Endothelial cell (in vitro differentiated cells): ENCODE data around the gene FXN. TPM values are rescaled to one million over a fixed set of nuclear protein-coding genes. Genes with fewer than 3 reads are reported as not detected.

Experiments
- DNase-seq: peaks from one replicate; pipeline ENCODE4 v3.0.0; 2021; ENCODE audit warnings: low spot score
- H3K27ac Mint-ChIP-seq: one replicate; pipeline ENCODE4 v1.8.0; 2021; ENCODE audit warnings: mixed read lengths, inconsistent platforms; ENCODE audit not compliant: unreplicated experiment
- H3K27me3 Mint-ChIP-seq: one replicate; pipeline ENCODE4 v1.8.0; 2021; ENCODE audit warnings: mild to moderate bottlenecking, moderate library complexity, mixed read lengths, inconsistent platforms; ENCODE audit not compliant: unreplicated experiment
- H3K36me3 Mint-ChIP-seq: one replicate; pipeline ENCODE4 v1.8.0; 2021; ENCODE audit warnings: mild to moderate bottlenecking, low read depth, mixed read lengths, inconsistent platforms; ENCODE audit not compliant: unreplicated experiment
- H3K4me1 Mint-ChIP-seq: one replicate; pipeline ENCODE4 v1.8.0; 2021; ENCODE audit warnings: mild to moderate bottlenecking, mixed read lengths, inconsistent platforms; ENCODE audit not compliant: unreplicated experiment
- H3K4me3 Mint-ChIP-seq: one replicate; pipeline ENCODE4 v1.8.0; 2021; ENCODE audit warnings: mild to moderate bottlenecking, mixed read lengths, inconsistent platforms; ENCODE audit not compliant: unreplicated experiment
- H3K9me3 Mint-ChIP-seq: one replicate; pipeline ENCODE4 v1.8.0; 2021; ENCODE audit warnings: mixed read lengths, inconsistent platforms; ENCODE audit not compliant: unreplicated experiment
- total RNA-seq: library from RNA; stranded (reverse); fragmentation: NEBNext Ultra II Directional; extraction: Animal tissue kit (Norgen Biotek cat#: 25700); gene quantifications from one replicate; pipeline ENCODE4 v1.2.1, GENCODE V29; 2021; ENCODE audit not compliant: unreplicated experiment
- TF ChIP-seq, protein P1 (sequence below): fragments of 200-600 bp; sonication (generic); IDR thresholded peaks from one replicate; pipeline ENCODE4 v1.5.0; 2021; ENCODE audit warnings: antibody characterized with exemption; ENCODE audit not compliant: unreplicated experiment

FXN gene
- total RNA-seq, 1 donor from 2014 or later: 14.4 TPM

DNA sequence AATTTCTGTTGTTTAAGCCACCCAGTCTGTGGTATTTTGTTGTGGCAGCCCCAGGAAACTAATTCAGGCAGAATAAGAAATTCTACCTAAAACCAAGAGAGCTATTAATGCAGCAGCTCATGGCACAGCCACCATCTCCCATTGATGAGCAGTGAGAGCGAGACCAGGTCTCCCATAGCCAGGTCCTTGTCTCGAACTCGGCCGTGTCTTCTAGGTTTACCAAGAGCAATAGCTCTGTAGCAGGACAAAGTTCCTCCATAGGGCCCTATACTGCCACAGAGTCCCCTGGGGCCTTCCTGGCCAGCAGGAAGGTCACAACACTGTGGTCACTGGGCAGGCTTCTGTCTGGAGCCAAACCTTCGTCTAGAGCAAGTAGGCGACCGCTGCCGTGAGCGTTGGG is 104.0 kb downstream of the FXN start:
- TF ChIP-seq, protein P1, sequence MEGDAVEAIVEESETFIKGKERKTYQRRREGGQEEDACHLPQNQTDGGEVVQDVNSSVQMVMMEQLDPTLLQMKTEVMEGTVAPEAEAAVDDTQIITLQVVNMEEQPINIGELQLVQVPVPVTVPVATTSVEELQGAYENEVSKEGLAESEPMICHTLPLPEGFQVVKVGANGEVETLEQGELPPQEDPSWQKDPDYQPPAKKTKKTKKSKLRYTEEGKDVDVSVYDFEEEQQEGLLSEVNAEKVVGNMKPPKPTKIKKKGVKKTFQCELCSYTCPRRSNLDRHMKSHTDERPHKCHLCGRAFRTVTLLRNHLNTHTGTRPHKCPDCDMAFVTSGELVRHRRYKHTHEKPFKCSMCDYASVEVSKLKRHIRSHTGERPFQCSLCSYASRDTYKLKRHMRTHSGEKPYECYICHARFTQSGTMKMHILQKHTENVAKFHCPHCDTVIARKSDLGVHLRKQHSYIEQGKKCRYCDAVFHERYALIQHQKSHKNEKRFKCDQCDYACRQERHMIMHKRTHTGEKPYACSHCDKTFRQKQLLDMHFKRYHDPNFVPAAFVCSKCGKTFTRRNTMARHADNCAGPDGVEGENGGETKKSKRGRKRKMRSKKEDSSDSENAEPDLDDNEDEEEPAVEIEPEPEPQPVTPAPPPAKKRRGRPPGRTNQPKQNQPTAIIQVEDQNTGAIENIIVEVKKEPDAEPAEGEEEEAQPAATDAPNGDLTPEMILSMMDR: no peak
- H3K4me1 Mint-ChIP-seq: peaks cover 58% of the 10 kb centered on the region
- H3K27ac Mint-ChIP-seq: peak overlapping the region; percentile 5
- H3K36me3 Mint-ChIP-seq: peaks cover 20% of the 10 kb centered on the region
- H3K27me3 Mint-ChIP-seq: peaks cover 7% of the 10 kb centered on the region
- peak overlapping the region; percentile 44 for H3K4me3 Mint-ChIP-seq
- DNase-seq: peak; percentile 1
- no peaks in the 10 kb centered on the region for H3K9me3 Mint-ChIP-seq

- H3K4me3 Mint-ChIP-seq: no peak overlapping the region
- TF ChIP-seq, protein P1: no peak
- peak overlapping the region; percentile 42 for H3K27ac Mint-ChIP-seq
- peaks cover 18% of the 10 kb centered on the region for H3K36me3 Mint-ChIP-seq
- H3K27me3 Mint-ChIP-seq: peaks cover 7% of the 10 kb centered on the region
- H3K9me3 Mint-ChIP-seq: no peaks in the 10 kb centered on the region
- peak; percentile 0 for DNase-seq
- peaks cover 53% of the 10 kb centered on the region for H3K4me1 Mint-ChIP-seq
These were observed 104.7 kb downstream of the FXN start for GRCh38 chr9:69140123-69140735.

GRCh38 chr9:69141851-69142250 is 106.3 kb downstream of the FXN start:
- H3K4me3 Mint-ChIP-seq: no peak overlapping the region
- peaks cover 7% of the 10 kb centered on the region for H3K27me3 Mint-ChIP-seq
- TF ChIP-seq, protein P1: no peak
- peaks cover 18% of the 10 kb centered on the region for H3K36me3 Mint-ChIP-seq
- H3K4me1 Mint-ChIP-seq: peaks cover 45% of the 10 kb centered on the region
- H3K9me3 Mint-ChIP-seq: no peaks in the 10 kb centered on the region
- no peak for DNase-seq
- peak overlapping the region; percentile 50 for H3K27ac Mint-ChIP-seq

DNA sequence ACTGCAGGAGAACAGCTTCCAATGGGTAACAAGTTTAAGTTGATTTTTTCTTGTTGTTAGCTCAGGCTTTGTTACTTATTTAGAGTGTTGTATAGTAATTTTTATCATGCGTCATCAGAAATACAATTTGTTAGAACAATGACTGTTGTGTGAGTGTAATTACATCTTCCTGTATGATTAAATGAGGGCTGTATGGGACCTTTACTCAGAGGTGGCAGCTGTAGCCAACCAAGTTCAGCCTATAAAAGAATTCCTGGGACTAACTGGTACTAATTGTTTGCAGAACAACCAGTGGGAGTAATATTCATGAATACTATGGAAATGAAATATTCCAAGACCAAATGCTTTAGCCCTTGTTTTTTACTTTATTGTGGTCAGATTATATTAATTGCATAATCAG is 107.7 kb downstream of the FXN start:
- Mint-ChIP-seq H3K4me1 (peaks cover 41% of the 10 kb centered on the region), H3K9me3 (no peaks in the 10 kb centered on the region), H3K27ac (no peak overlapping the region), H3K36me3 (peaks cover 9% of the 10 kb centered on the region), H3K4me3 (no peak overlapping the region), H3K27me3 (peaks cover 5% of the 10 kb centered on the region)
- DNase-seq: no peak
- TF ChIP-seq, protein P1: no peak

DNA sequence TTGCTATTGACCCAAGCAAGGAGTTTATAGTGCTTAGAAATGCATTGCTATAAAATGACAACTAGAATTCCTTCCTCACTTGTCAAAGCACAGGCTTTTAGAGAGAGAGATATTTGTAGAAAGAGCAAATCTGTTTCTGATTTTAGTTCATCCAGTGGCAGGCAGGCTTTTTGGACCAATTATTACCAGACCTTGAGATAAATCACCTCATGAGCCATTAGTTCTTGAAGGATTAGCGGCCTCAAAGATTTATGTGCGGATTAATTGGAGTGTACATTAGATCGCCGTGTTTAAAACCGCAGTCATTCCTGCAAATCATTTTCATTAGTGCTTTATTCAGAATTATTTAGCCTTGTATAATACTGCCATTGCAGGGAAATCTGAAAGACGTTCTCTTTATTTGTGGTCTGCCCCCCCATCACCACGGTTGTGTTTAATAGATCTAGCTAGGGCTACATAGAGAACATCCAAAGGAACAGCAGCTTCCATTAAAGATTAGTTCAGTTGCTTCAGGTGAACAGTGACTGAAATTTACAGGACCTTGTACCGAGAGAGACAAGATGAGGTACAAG is 109.7 kb downstream of the FXN start:
- H3K4me3 Mint-ChIP-seq: no peak overlapping the region
- H3K27me3 Mint-ChIP-seq: peaks cover 2% of the 10 kb centered on the region
- H3K4me1 Mint-ChIP-seq: peaks cover 50% of the 10 kb centered on the region
- no peaks in the 10 kb centered on the region for H3K9me3 Mint-ChIP-seq
- DNase-seq: no peak
- H3K36me3 Mint-ChIP-seq: peaks cover 4% of the 10 kb centered on the region
- TF ChIP-seq, protein P1: no peak
- H3K27ac Mint-ChIP-seq: no peak overlapping the region
